ENCODE measurements around the gene KLF9. TPM values are rescaled to one million over a fixed set of nuclear protein-coding genes. Genes with fewer than 3 reads are reported as not detected.

The KLF9 gene
- total and polyA plus RNA-seq, 2 donors (not counting 3 experiments of a cell fraction or from before 2014, with no cell fraction given) = 7.3 to 17.2 TPM

DNA sequence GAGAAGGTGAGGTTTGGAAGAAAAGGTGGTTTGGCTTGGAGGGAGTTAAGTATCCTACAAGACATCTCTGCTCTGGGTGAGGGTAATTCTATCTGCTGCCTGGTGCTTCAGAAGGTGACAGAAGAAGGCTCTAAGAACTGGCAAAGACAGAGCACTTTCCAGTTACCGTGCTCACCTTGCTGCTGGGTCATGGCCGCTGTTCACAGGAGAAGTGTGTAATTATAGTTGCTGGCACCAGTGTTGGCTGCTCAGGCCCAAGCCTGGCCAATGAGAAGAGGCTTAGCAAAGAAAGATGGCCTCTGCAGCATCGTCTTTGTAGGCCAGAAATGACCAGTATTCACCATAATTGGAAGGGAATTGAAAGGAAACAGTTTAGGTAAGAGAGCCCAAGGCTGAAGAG is 37.9 kb upstream of the KLF9 start:
- H4K20me1 ChIP-seq (replicated peaks; ENCODE audit: control insufficient read depth, extremely low read depth, insufficient read depth, low read length) = no peaks in the 10 kb centered on the region
- dilution Hi-C loops (cut with MboI; ENCODE audit: extremely low pct_ligation_motif_present, low sequenced_read_pairs) = no loop called here
- DNase-seq (ENCODE audit: low read depth, low spot score) (no peak), FAIRE-seq (no peak)
- BruUV-seq (replicated peaks) = no TSS peak
- no peaks in the 10 kb centered on the region for H3K9me1 ChIP-seq (replicated peaks; ENCODE audit: control insufficient read depth, extremely low read depth, insufficient read depth, low read length)
- H2AFZ ChIP-seq (ENCODE audit: low read depth, low read length) = no peak overlapping the region
- H3K4me3 ChIP-seq (replicated peaks in 1 of 3; ENCODE audit: insufficient read depth in 1 of 3, low read depth in 1 of 3, low read length in 3 of 3) = no peak overlapping the region
- POLR2A ChIA-PET = no interaction called here
- H3K9ac ChIP-seq (replicated peaks; ENCODE audit: extremely low read depth, insufficient read depth, low read length) = no peak overlapping the region
- H3K4me2 ChIP-seq (ENCODE audit: insufficient read depth, low read length) = no peak overlapping the region
- no peak for TF ChIP-seq GATA2 (IDR thresholded peaks at IDR 0.05; ENCODE audit: insufficient read depth, insufficient read length, low read depth, low read length)
- TF ChIP-seq POLR2A (IDR thresholded peaks at IDR 0.05; ENCODE audit: low read depth, low read length) = no peak
- TF ChIP-seq EZH2 (IDR thresholded peaks at IDR 0.05; ENCODE audit: borderline replicate concordance, low read depth, low read length, severe bottlenecking) = no peak
- no peak for TF ChIP-seq JUN (IDR thresholded peaks at IDR 0.05; ENCODE audit: borderline replicate concordance, insufficient read depth, insufficient read length, low read depth)
- TF ChIP-seq MYC (IDR thresholded peaks at IDR 0.05; ENCODE audit: low read depth, low read length) = no peak
- TF ChIP-seq POLR2AphosphoS5 (IDR thresholded peaks at IDR 0.05; ENCODE audit: insufficient read depth, low read depth, low read length) = no peak
- TF ChIP-seq FOS (IDR thresholded peaks at IDR 0.05; ENCODE audit: borderline replicate concordance, insufficient read depth, low read length) = no peak
- no peaks in the 10 kb centered on the region for H3K79me2 ChIP-seq (ENCODE audit: control insufficient read depth, insufficient read depth, low read length)
- no peaks in the 10 kb centered on the region for H3K27me3 ChIP-seq (ENCODE audit: control insufficient read depth in 2 of 2, insufficient read depth in 2 of 2, low read length in 2 of 2)
- H3K27ac ChIP-seq (ENCODE audit: insufficient read depth, low read depth, low read length) = no peak overlapping the region
- no peaks in the 10 kb centered on the region for H3K36me3 ChIP-seq (ENCODE audit: control insufficient read depth in 2 of 2, extremely low read depth in 1 of 2, insufficient read depth in 2 of 2, low read length in 2 of 2)
- intact Hi-C loops (cut with micrococcal nuclease) = no loop called here
- H3K4me1 ChIP-seq (ENCODE audit: control insufficient read depth, extremely low read depth, insufficient read depth, low read length) = no peaks in the 10 kb centered on the region
- H3K9me3 ChIP-seq (replicated peaks; ENCODE audit: control insufficient read depth, insufficient read depth, low read length) = no peaks in the 10 kb centered on the region
- CTCF ChIA-PET = no interaction called here

DNA sequence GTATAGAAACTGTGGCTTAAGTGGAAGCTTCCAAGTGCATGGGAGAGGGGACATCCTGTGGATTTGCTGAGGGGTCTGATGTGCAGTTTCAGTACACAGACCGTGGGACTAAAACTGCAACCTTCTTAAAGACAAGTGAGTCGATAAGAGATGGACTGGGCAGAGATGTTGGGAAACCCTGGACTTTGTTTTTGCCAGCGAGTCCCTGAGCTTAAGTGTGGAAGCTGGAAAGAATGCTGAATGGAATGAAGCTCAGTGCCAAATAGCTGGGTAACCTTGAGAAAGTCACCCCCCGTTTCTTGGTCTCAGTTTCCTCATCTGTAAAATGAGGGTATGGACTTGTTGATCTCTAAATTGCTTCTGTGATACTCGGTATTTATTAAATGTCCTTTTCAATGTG is 37.3 kb upstream of the KLF9 start:
- Histone ChIP-seq H3K27ac (ENCODE audit: insufficient read depth, low read depth, low read length) (no peak overlapping the region), H2AFZ (ENCODE audit: low read depth, low read length) (no peak overlapping the region), H3K9ac (replicated peaks; ENCODE audit: extremely low read depth, insufficient read depth, low read length) (no peak overlapping the region), H3K9me3 (replicated peaks; ENCODE audit: control insufficient read depth, insufficient read depth, low read length) (no peaks in the 10 kb centered on the region), H4K20me1 (replicated peaks; ENCODE audit: control insufficient read depth, extremely low read depth, insufficient read depth, low read length) (no peaks in the 10 kb centered on the region), H3K4me3 (replicated peaks in 1 of 3; ENCODE audit: insufficient read depth in 1 of 3, low read depth in 1 of 3, low read length in 3 of 3) (no peak overlapping the region), H3K4me1 (ENCODE audit: control insufficient read depth, extremely low read depth, insufficient read depth, low read length) (no peaks in the 10 kb centered on the region), H3K9me1 (replicated peaks; ENCODE audit: control insufficient read depth, extremely low read depth, insufficient read depth, low read length) (no peaks in the 10 kb centered on the region), H3K36me3 (ENCODE audit: control insufficient read depth in 2 of 2, extremely low read depth in 1 of 2, insufficient read depth in 2 of 2, low read length in 2 of 2) (no peaks in the 10 kb centered on the region), H3K79me2 (ENCODE audit: control insufficient read depth, insufficient read depth, low read length) (no peaks in the 10 kb centered on the region), H3K4me2 (ENCODE audit: insufficient read depth, low read length) (no peak overlapping the region), H3K27me3 (ENCODE audit: control insufficient read depth in 2 of 2, insufficient read depth in 2 of 2, low read length in 2 of 2) (no peaks in the 10 kb centered on the region)
- intact Hi-C loops (cut with micrococcal nuclease) = no loop called here
- FAIRE-seq (no peak), DNase-seq (ENCODE audit: low read depth, low spot score) (no peak)
- ChIA-PET POLR2A (no interaction called here), CTCF (no interaction called here)
- BruUV-seq (replicated peaks) = no TSS peak
- TF ChIP-seq EZH2 (IDR thresholded peaks at IDR 0.05; ENCODE audit: borderline replicate concordance, low read depth, low read length, severe bottlenecking) = no peak
- TF ChIP-seq JUN (IDR thresholded peaks at IDR 0.05; ENCODE audit: borderline replicate concordance, insufficient read depth, insufficient read length, low read depth) = no peak
- no peak for TF ChIP-seq FOS (IDR thresholded peaks at IDR 0.05; ENCODE audit: borderline replicate concordance, insufficient read depth, low read length)
- TF ChIP-seq POLR2AphosphoS5 (IDR thresholded peaks at IDR 0.05; ENCODE audit: insufficient read depth, low read depth, low read length) = no peak
- TF ChIP-seq POLR2A (IDR thresholded peaks at IDR 0.05; ENCODE audit: low read depth, low read length) = no peak
- TF ChIP-seq, protein P1, sequence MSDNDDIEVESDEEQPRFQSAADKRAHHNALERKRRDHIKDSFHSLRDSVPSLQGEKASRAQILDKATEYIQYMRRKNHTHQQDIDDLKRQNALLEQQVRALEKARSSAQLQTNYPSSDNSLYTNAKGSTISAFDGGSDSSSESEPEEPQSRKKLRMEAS (IDR thresholded peaks at IDR 0.05; ENCODE audit: insufficient read depth, insufficient read length) = no peak
- TF ChIP-seq, protein P2, sequence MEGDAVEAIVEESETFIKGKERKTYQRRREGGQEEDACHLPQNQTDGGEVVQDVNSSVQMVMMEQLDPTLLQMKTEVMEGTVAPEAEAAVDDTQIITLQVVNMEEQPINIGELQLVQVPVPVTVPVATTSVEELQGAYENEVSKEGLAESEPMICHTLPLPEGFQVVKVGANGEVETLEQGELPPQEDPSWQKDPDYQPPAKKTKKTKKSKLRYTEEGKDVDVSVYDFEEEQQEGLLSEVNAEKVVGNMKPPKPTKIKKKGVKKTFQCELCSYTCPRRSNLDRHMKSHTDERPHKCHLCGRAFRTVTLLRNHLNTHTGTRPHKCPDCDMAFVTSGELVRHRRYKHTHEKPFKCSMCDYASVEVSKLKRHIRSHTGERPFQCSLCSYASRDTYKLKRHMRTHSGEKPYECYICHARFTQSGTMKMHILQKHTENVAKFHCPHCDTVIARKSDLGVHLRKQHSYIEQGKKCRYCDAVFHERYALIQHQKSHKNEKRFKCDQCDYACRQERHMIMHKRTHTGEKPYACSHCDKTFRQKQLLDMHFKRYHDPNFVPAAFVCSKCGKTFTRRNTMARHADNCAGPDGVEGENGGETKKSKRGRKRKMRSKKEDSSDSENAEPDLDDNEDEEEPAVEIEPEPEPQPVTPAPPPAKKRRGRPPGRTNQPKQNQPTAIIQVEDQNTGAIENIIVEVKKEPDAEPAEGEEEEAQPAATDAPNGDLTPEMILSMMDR (IDR thresholded peaks at IDR 0.05; ENCODE audit: extremely low read depth in 1 of 2, insufficient read depth in 1 of 2, low read depth in 1 of 2, low read length in 2 of 2) = no peak
- TF ChIP-seq GATA2 (IDR thresholded peaks at IDR 0.05; ENCODE audit: insufficient read depth, insufficient read length, low read depth, low read length) = no peak
- TF ChIP-seq MYC (IDR thresholded peaks at IDR 0.05; ENCODE audit: low read depth, low read length) = no peak
- dilution Hi-C loops (cut with MboI; ENCODE audit: extremely low pct_ligation_motif_present, low sequenced_read_pairs) = no loop called here
